G401 (cell line): Measurements from ENCODE around the gene SMAP2. TPM values are rescaled to one million over a fixed set of nuclear protein-coding genes. Genes with fewer than 3 reads are reported as not detected.
A peak's percentile ranks its signal among the peaks of the same experiment; 100 is the strongest.

Experiments
- DNase-seq: peaks from one replicate; pipeline ENCODE4 v3.0.0-alpha.2; 2015; ENCODE audit warnings: low spot score
- in situ Hi-C: cut with HindIII; loops from 2 replicates; pipeline ENCODE4 v1.10.0; 2016; ENCODE audit warnings: low sequenced_read_pairs, mixed read lengths
- total RNA-seq: library from RNA; depleted of rRNA; stranded (reverse); fragments of >200 nt; shearing (Covaris generic); gene quantifications from 2 replicates; pipeline ENCODE4 v1.2.3, GENCODE V29; 2014; rRNA removed

The SMAP2 gene
- total RNA-seq, 1 experiment from 2014 or later: 21.9 TPM

GRCh38 chr1:40450495-40451237 lies 77.1 kb downstream of the SMAP2 start:
- in situ Hi-C loops: no loop called here
- DNase-seq: peak; percentile 50

GRCh38 chr1:40451238-40451585 lies 77.7 kb downstream of the SMAP2 start:
- in situ Hi-C loops: no loop called here
- peak; percentile 2 for DNase-seq

- in situ Hi-C loops: no loop called here
- DNase-seq: no peak
Observed at GRCh38 chr1:40454873-40455272, 81.3 kb downstream of the SMAP2 start.

- DNase-seq: no peak
Observed at GRCh38 chr1:40462956-40463590, 89.5 kb downstream of the SMAP2 start.

GRCh38 chr1:40469327-40469726 lies 95.8 kb downstream of the SMAP2 start:
- in situ Hi-C loops: no loop called here
- DNase-seq: no peak

More at GRCh38 chr1:40462956-40463590, 89.5 kb downstream of the SMAP2 start:
- in situ Hi-C loops: no loop called here

Other genes with a start within 250 kb of the SMAP2 start
- gene RLF, start 212.3 kb upstream of the SMAP2 start, total RNA-seq: 9.4 and 10.4 TPM in 2 replicates
- gene TMCO2, start 125.8 kb upstream of the SMAP2 start, total RNA-seq: not detected in 2 replicates
- 16.1 and 36.0 TPM in 2 replicates for gene ZMPSTE24, start 115.5 kb upstream of the SMAP2 start, total RNA-seq
- gene COL9A2, start 56.4 kb upstream of the SMAP2 start, total RNA-seq: 4.0 and 6.4 TPM in 2 replicates
- 2.8 and 3.0 TPM in 2 replicates for gene ZFP69B, start 76.7 kb downstream of the SMAP2 start, total RNA-seq
- not detected in 2 replicates for gene ZFP69, start 103.6 kb downstream of the SMAP2 start, total RNA-seq
- 3.5 and 9.9 TPM in 2 replicates for gene EXO5, start 135.0 kb downstream of the SMAP2 start, total RNA-seq
- 14.1 and 15.9 TPM in 2 replicates for gene ZNF684, start 157.9 kb downstream of the SMAP2 start, total RNA-seq